Hepatocyte (in vitro differentiated cells): ENCODE results near the gene TCF7L1. TPM values are rescaled to one million over a fixed set of nuclear protein-coding genes. Genes with fewer than 3 reads are reported as not detected.
A peak's percentile ranks its signal among the peaks of the same experiment; 100 is the strongest.

ENCODE experiments used
- DNase-seq: peaks from one replicate; pipeline ENCODE4 v3.0.0-alpha.2; 2016; ENCODE audit warnings: low spot score
- H2AFZ ChIP-seq: fragments of 200-600 bp; sonication (generic); 2 replicates; pipeline ENCODE4 v1.6.0; 2016; ENCODE audit warnings: antibody characterized with exemption, mild to moderate bottlenecking
- H3K27ac ChIP-seq: fragments of 200-600 bp; sonication (generic); 2 replicates; pipeline ENCODE4 v1.5.1; 2016; ENCODE audit warnings: mild to moderate bottlenecking
- H3K27me3 ChIP-seq: fragments of 200-600 bp; sonication (generic); 2 replicates; pipeline ENCODE4 v1.6.1; 2016
- H3K36me3 ChIP-seq: fragments of 200-600 bp; sonication (generic); replicated peaks from 2 replicates; pipeline ENCODE4 v1.5.1; 2016; ENCODE audit warnings: low read depth; ENCODE audit not compliant: insufficient read depth
- H3K4me1 ChIP-seq: fragments of 200-600 bp; sonication (generic); 2 replicates; pipeline ENCODE4 v1.5.1; 2016; ENCODE audit warnings: mild to moderate bottlenecking, moderate library complexity; ENCODE audit not compliant: insufficient read depth
- H3K4me2 ChIP-seq: fragments of 200-600 bp; sonication (generic); 2 replicates; pipeline ENCODE4 v1.6.0; 2016
- H3K4me3 ChIP-seq: fragments of 200-600 bp; sonication (generic); 2 replicates; pipeline ENCODE4 v1.5.1; 2016; ENCODE audit warnings: mild to moderate bottlenecking
- H3K79me2 ChIP-seq: fragments of 200-600 bp; sonication (generic); 2 replicates; pipeline ENCODE4 v1.6.0; 2017; ENCODE audit warnings: mild to moderate bottlenecking
- H3K9me2 ChIP-seq: fragments of 200-600 bp; sonication (generic); replicated peaks from 2 replicates; pipeline ENCODE4 v1.6.0; 2017; ENCODE audit warnings: mild to moderate bottlenecking; ENCODE audit not compliant: insufficient read depth
- H3K9me3 ChIP-seq: fragments of 200-600 bp; sonication (generic); 2 replicates; pipeline ENCODE4 v1.5.1; 2016; ENCODE audit warnings: low read depth, mild to moderate bottlenecking
- H4K20me1 ChIP-seq: fragments of 200-600 bp; sonication (generic); 2 replicates; pipeline ENCODE4 v1.6.0; 2016; ENCODE audit warnings: mild to moderate bottlenecking; ENCODE audit not compliant: insufficient read depth, poor library complexity, severe bottlenecking
- CTCF ChIP-seq: fragments of 200-600 bp; sonication (generic); IDR thresholded peaks from 2 replicates; pipeline ENCODE4 v1.5.1; 2016; ENCODE audit warnings: antibody characterized with exemption, mild to moderate bottlenecking; ENCODE audit not compliant: poor library complexity
- EZH2 ChIP-seq: fragments of 200-600 bp; sonication (generic); IDR thresholded peaks from 2 replicates; pipeline ENCODE4 v1.6.1; 2016; ENCODE audit warnings: antibody characterized with exemption, mild to moderate bottlenecking, borderline replicate concordance
- EZH2phosphoT487 ChIP-seq: fragments of 200-600 bp; sonication (generic); IDR thresholded peaks from one replicate; pipeline ENCODE4 v1.6.1; 2018; ENCODE audit warnings: antibody characterized with exemption, mild to moderate bottlenecking, low read depth, moderate library complexity; ENCODE audit not compliant: unreplicated experiment, severe bottlenecking
- WGBS: methylation state at CpG from one replicate; pipeline ENCODE4 v1.1.6; 2016; ENCODE audit warnings: low lambda C conversion rate; ENCODE audit errors: missing lambda C conversion rate; 5-methylcytosine and 5-hydroxymethylcytosine counted together
- polyA plus RNA-seq: library from polyadenylated mRNA; unstranded; fragments of >200 nt; fragmentation: Nextera tagmentation; extraction: Ambion mirVana; gene quantifications from 2 replicates; pipeline ENCODE4 v1.2.1, GENCODE V29; 2016
- total RNA-seq: library from RNA; depleted of rRNA; stranded (reverse); fragments of >200 nt; gene quantifications from 2 replicates; pipeline ENCODE4 v1.2.3, GENCODE V29; 2014

TCF7L1 gene
- total and polyA plus RNA-seq, 2 experiments from 2014 or later, result 3.7 to 20.6 TPM

GRCh38 chr2:85159589-85159988, 26.4 kb downstream of the TCF7L1 start:
- H4K20me1 ChIP-seq, result peaks cover 78% of the 10 kb centered on the region
- H3K4me1 ChIP-seq, result peaks cover 48% of the 10 kb centered on the region
- no peak for TF ChIP-seq EZH2
- TF ChIP-seq EZH2phosphoT487, result no peak
- TF ChIP-seq CTCF, result no peak

DNA sequence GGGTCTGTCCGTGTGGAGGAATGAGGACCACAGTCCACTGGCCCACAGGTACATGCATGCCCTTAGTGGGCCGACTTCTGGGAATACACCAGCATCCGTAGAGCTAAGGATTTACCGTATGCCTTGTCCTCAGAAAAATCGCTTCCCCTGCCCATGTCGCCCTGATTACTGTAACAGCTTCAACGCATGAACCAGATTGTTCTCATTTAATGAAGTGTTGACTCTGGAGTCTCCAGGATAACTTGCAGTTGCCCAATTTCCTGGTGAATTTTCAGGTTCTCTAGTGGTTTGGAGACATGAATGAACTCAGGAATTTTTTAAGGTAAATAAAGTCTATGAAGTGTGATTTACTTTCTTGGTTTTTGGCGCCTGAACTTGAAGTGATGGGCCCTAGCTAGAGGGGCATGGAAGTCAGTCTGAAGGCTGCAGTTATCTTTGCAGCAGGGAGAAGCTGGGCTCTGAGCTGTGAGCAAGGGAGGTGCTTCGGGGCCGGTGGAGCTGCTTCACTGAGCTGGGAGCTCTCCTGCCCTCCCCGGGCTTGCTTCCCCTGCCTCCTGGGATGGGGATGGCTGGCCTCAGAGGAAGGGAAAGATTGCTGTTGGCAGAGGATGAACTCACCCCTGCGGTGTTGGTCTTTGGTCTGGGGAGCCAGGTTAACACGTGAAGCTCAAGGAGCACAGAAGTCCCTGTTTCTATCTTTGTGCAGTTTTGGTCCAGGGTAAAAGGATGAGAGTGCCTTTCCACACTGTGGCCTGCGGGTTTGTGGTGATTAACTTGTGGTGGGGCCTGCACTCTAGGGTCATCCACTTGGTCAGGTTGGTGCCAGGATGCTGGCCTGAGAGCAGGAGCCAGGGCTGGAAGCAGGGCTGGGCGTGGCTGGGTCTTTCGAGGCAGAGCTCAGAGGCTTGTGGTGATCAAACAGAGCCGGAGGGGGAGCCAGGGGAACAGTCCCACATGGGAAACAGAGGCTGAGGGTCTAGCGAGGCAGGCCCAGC, 28.1 kb downstream of the TCF7L1 start:
- TF ChIP-seq EZH2, result no peak
- no peak for TF ChIP-seq CTCF
- Histone ChIP-seq H3K4me1 (peaks cover 32% of the 10 kb centered on the region), H3K9me3 (no peaks in the 10 kb centered on the region), H3K4me2 (no peak overlapping the region), H4K20me1 (peaks cover 80% of the 10 kb centered on the region), H3K9me2 (no peaks in the 10 kb centered on the region), H3K4me3 (no peak overlapping the region), H3K36me3 (no peaks in the 10 kb centered on the region), H3K27me3 (no peaks in the 10 kb centered on the region), H2AFZ (no peak overlapping the region), H3K79me2 (peaks cover 97% of the 10 kb centered on the region), H3K27ac (no peak overlapping the region)
- no peak for DNase-seq
- 82% methylated on average over 18 of the region's 18 CpGs for WGBS

More at GRCh38 chr2:85159589-85159988, 26.4 kb downstream of the TCF7L1 start:
- 94% methylated on average over 6 of the region's 6 CpGs for WGBS
- Histone ChIP-seq H3K36me3 (no peaks in the 10 kb centered on the region), H3K4me2 (no peak overlapping the region), H3K9me3 (no peaks in the 10 kb centered on the region), H3K27me3 (no peaks in the 10 kb centered on the region), H3K4me3 (no peak overlapping the region), H3K79me2 (peaks cover 94% of the 10 kb centered on the region), H3K9me2 (no peaks in the 10 kb centered on the region), H3K27ac (no peak overlapping the region), H2AFZ (no peak overlapping the region)
- no peak for DNase-seq

DNA sequence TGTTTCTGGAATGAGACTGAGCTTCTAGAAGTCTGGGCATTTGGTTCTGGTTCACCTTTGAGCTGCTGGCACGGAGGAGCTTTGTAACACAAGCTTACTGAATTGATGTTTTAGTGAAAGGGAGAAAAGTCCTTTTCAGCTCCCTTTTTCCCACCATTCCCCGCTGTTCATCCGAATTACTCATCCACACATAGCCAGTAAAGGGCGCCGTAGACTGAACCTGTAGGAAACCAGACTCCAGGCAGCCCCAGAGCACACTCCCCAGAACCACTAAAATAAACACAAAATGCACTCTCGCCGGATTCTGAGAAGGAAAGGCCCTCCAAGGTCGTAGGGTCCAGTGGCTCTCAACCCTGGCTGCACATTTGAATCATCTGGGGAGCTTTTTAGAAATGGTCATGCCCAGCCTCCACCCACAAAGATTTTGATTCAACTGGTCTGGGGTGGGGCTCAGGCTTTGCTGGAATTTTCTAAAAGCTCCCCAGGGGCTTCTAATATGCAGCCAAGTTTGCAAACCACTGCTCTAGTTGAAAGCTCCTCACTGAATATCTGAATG, 29.6 kb downstream of the TCF7L1 start:
- no peak overlapping the region for H3K27ac ChIP-seq
- DNase-seq, result no peak
- TF ChIP-seq CTCF (no peak), EZH2 (no peak), EZH2phosphoT487 (no peak)
- no peak overlapping the region for H3K4me3 ChIP-seq
- H3K4me1 ChIP-seq, result peaks cover 22% of the 10 kb centered on the region
- H3K27me3 ChIP-seq, result no peaks in the 10 kb centered on the region
- H4K20me1 ChIP-seq, result peaks cover 67% of the 10 kb centered on the region
- peak overlapping the region; percentile 40 for H3K4me2 ChIP-seq
- H3K9me2 ChIP-seq, result no peaks in the 10 kb centered on the region
- WGBS, result 41% methylated on average over 8 of the region's 8 CpGs
- no peaks in the 10 kb centered on the region for H3K36me3 ChIP-seq
- H3K9me3 ChIP-seq, result no peaks in the 10 kb centered on the region
- H2AFZ ChIP-seq, result no peak overlapping the region
- H3K79me2 ChIP-seq, result peaks cover 97% of the 10 kb centered on the region
